Esophagus squamous epithelium (tissue), 5 donors: ENCODE data around the gene ARF4. TPM values are rescaled to one million over a fixed set of nuclear protein-coding genes. Genes with fewer than 3 reads are reported as not detected.

ENCODE experiments used
- DNase-seq: peaks from one replicate; lab custom pipeline; 2025; lab: John Stamatoyannopoulos, UW
- H3K27ac ChIP-seq, 4 donors: fragments of 200-600 bp; sonication (generic); one replicate each; pipeline ENCODE4 v1.5.1; 2016 to 2019; ENCODE audit warnings: mild to moderate bottlenecking in 1 of 4
- H3K27me3 ChIP-seq, 4 donors: fragments of 200-600 bp; sonication (generic); 1 replicate in 3 of 4; 2 replicates in 1 of 4; pipeline versions ENCODE4 v1.5.1 to v1.6.0; 2017 to 2021; ENCODE audit warnings: antibody characterized with exemption in 1 of 4
- H3K36me3 ChIP-seq, 3 donors: fragments of 200-600 bp; sonication (generic); one replicate each; pipeline ENCODE4 v1.5.1; 2016 to 2019
- H3K4me1 ChIP-seq, 3 donors: fragments of 200-600 bp; sonication (generic); one replicate each; pipeline ENCODE4 v1.5.1; 2017 to 2019
- H3K4me3 ChIP-seq, 4 donors: fragments of 200-600 bp; sonication (generic); 1 replicate in 3 of 4; 2 replicates in 1 of 4; pipeline ENCODE4 v1.5.1; 2016 to 2019; ENCODE audit warnings: mild to moderate bottlenecking in 2 of 4, moderate library complexity in 1 of 4
- H3K9me3 ChIP-seq, 3 donors: fragments of 200-600 bp; sonication (generic); one replicate each; pipeline ENCODE4 v1.5.1; 2016 to 2019
- POLR2A ChIP-seq, 4 donors: fragments of 450-650 bp; IDR thresholded peaks; one replicate each; pipeline ENCODE4 v1.6.1; 2017; ENCODE audit warnings: antibody characterized with exemption in 4 of 4, mild to moderate bottlenecking in 4 of 4, moderate library complexity in 3 of 4
- WGBS, 2 donors: methylation state at CpG; one replicate each; pipeline ENCODE4 v1.1.5; 2018; 5-methylcytosine and 5-hydroxymethylcytosine counted together
- intact Hi-C: fragments of 100-400 bp; cut with DNase I; formaldehyde crosslinking; loops from one replicate; pipeline ENCODE4 v1.15.0; 2022
- total RNA-seq, 4 donors: library from RNA; depleted of rRNA; stranded (reverse); fragments of >200 nt; gene quantifications; one replicate each; pipeline ENCODE4 v1.1.0, GENCODE V29; 2016
- TF ChIP-seq, protein P1 (sequence below), 6 experiments: fragments of 450-650 bp in 4 of 6; fragments of 200-600 bp in 2 of 6; sonication (generic) in 2 of 6; IDR thresholded peaks; one replicate each; pipeline ENCODE4 v1.5.1; 2016 to 2019; ENCODE audit warnings: antibody characterized with exemption in 6 of 6, mild to moderate bottlenecking in 4 of 6, moderate library complexity in 4 of 6
- donor health status: DM: yes; HTN: yes; CAD: no.

Gene ARF4
- total RNA-seq, 4 donors from 2014 or later: 65.1 to 113 (median 88.2) TPM

DNA sequence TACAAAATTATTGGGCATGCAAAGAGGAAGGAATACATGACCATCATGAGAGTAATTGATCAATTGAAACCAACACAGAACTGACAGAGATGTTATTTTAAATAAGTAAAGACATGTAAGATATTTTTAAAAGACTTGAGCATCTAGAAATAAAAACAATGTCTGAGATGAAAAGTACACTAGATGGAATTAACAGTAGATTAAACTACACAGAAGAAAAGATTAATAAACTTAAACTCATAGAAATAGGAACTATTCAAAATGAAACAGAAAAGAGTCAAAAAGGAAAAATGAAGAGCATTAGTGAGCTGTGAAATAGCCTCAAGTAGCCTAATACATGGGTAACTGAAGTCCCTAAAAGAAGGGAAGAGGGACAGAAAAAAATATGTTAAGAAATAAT lies 8.5 kb upstream of the ARF4 start:
- Histone ChIP-seq H3K4me1 (no peaks in the 10 kb centered on the region), H3K27ac (no peak overlapping the region), H3K9me3 (peaks cover 0 to 7% (median 0%) of the 10 kb centered on the region in 3 donors), H3K4me3 (no peak overlapping the region), H3K27me3 (no peaks in the 10 kb centered on the region), H3K36me3 (peaks cover 0 to 31% (median 0%) of the 10 kb centered on the region in 3 donors)
- no peak for DNase-seq
- intact Hi-C loops: no loop called here
- no peak for TF ChIP-seq POLR2A (IDR thresholded peaks at IDR 0.05)
- TF ChIP-seq, protein P1, sequence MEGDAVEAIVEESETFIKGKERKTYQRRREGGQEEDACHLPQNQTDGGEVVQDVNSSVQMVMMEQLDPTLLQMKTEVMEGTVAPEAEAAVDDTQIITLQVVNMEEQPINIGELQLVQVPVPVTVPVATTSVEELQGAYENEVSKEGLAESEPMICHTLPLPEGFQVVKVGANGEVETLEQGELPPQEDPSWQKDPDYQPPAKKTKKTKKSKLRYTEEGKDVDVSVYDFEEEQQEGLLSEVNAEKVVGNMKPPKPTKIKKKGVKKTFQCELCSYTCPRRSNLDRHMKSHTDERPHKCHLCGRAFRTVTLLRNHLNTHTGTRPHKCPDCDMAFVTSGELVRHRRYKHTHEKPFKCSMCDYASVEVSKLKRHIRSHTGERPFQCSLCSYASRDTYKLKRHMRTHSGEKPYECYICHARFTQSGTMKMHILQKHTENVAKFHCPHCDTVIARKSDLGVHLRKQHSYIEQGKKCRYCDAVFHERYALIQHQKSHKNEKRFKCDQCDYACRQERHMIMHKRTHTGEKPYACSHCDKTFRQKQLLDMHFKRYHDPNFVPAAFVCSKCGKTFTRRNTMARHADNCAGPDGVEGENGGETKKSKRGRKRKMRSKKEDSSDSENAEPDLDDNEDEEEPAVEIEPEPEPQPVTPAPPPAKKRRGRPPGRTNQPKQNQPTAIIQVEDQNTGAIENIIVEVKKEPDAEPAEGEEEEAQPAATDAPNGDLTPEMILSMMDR (IDR thresholded peaks at IDR 0.05): no peak

DNA sequence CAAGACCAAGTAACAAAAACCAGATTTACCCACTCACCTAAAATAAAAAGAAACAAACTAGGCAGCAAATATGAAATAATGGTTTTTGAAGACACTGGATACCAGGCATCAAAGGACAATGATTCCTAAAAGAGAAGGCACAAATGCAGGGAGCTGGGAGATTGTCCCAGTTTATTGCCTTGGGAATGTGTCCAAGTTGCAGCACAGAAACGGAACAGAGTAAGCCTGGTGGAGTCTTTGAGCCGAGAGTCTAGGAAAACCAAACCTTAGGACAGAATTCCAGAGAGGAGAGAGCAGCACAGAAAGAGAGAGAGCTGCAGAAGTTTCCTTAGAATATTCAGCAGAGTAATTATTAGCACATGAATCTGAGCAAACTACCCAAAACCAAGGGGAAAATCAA lies 7.8 kb upstream of the ARF4 start:
- DNase-seq: no peak
- 89 to 90% methylated on average over 2 of the region's 2 CpGs for WGBS, 2 donors
- peaks cover 0 to 7% (median 0%) of the 10 kb centered on the region in 3 donors for H3K9me3 ChIP-seq
- no peak overlapping the region for H3K27ac ChIP-seq
- no peak overlapping the region for H3K4me3 ChIP-seq
- no peaks in the 10 kb centered on the region for H3K27me3 ChIP-seq
- intact Hi-C loops: no loop called here
- TF ChIP-seq, protein P1 (IDR thresholded peaks at IDR 0.05): no peak
- TF ChIP-seq POLR2A (IDR thresholded peaks at IDR 0.05): no peak
- H3K4me1 ChIP-seq: no peaks in the 10 kb centered on the region
- H3K36me3 ChIP-seq: peaks cover 0 to 34% (median 0%) of the 10 kb centered on the region in 3 donors

DNA sequence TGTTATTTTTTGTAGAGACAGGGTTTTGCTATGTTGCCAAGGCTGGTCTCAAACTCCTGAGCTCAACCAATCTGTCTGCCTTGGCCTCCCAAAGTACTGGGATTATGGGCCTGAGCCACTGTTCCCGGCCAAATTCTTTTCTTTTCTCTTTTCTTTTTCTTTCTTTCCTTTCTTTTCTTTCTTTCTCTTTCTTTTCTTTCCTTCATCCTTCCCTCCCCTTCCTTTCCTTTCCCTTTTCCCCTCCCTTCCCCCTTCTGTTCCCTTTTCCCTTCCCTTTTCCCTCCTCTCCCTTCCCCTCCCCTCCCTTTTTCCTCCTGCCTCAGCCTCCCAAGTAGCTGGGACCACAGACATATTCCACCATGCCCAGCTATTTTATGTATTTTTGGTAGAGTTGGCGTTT lies 3.1 kb upstream of the ARF4 start:
- TF ChIP-seq POLR2A (IDR thresholded peaks at IDR 0.05): no peak
- TF ChIP-seq, protein P1 (IDR thresholded peaks at IDR 0.05): no peak
- DNase-seq: no peak
- Histone ChIP-seq H3K27me3 (no peaks in the 10 kb centered on the region), H3K4me1 (peaks cover 0 to 24% (median 13%) of the 10 kb centered on the region in 3 donors), H3K27ac (no peak overlapping the region), H3K36me3 (peaks cover 0 to 22% (median 0%) of the 10 kb centered on the region in 3 donors), H3K9me3 (no peaks in the 10 kb centered on the region), H3K4me3 (no peak overlapping the region)
- intact Hi-C loops: no loop called here
- 85 to 95% methylated on average over 2 of the region's 2 CpGs for WGBS, 2 donors

DNA sequence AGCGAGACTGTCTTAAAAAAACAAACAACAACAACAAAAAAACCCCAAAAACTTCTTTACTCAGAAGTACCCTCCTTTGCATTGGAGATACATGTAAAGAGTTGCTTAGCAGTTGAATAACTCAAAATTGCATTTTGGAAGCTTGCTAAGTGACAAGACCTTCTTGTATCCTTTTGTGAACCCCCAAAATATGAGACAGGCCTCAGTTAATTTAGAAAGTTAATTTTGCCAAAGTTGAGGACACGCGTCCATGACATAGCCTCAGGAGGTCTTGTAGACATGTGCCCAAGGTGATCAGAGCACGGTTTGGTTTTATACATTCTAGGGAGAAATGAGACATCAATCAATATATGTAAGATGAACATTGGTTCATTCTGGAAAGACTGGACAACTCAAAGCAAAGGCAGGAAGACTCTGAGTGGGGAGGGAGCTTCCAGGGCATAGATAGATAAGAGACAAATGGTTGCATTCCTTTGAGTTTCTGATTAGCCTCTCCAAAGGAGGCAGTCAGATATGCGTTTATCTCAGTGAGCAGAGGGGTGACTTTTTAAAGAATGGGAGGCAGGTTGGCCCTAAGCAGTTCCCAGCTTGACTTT lies 1.7 kb upstream of the ARF4 start:
- no peaks in the 10 kb centered on the region for H3K27me3 ChIP-seq
- TF ChIP-seq, protein P1 (IDR thresholded peaks at IDR 0.05): no peak
- TF ChIP-seq POLR2A (IDR thresholded peaks at IDR 0.05): no peak
- 52 to 59% methylated on average over 5 of the region's 5 CpGs for WGBS, 2 donors
- peaks cover 0 to 22% (median 0%) of the 10 kb centered on the region in 3 donors for H3K36me3 ChIP-seq
- no peak for DNase-seq
- peak overlapping the region; percentile 93 to 99 (median 96) for H3K27ac ChIP-seq
- H3K4me1 ChIP-seq: peaks cover 3 to 38% (median 26%) of the 10 kb centered on the region in 3 donors
- H3K4me3 ChIP-seq: peak overlapping the region; percentile 37 to 92 (median 81)
- H3K9me3 ChIP-seq: no peaks in the 10 kb centered on the region
- intact Hi-C loops: loop anchor here (5.0 kb wide), 1 partner anchor 158 kb away; the partner anchor contains the start of gene SLMAP

DNA sequence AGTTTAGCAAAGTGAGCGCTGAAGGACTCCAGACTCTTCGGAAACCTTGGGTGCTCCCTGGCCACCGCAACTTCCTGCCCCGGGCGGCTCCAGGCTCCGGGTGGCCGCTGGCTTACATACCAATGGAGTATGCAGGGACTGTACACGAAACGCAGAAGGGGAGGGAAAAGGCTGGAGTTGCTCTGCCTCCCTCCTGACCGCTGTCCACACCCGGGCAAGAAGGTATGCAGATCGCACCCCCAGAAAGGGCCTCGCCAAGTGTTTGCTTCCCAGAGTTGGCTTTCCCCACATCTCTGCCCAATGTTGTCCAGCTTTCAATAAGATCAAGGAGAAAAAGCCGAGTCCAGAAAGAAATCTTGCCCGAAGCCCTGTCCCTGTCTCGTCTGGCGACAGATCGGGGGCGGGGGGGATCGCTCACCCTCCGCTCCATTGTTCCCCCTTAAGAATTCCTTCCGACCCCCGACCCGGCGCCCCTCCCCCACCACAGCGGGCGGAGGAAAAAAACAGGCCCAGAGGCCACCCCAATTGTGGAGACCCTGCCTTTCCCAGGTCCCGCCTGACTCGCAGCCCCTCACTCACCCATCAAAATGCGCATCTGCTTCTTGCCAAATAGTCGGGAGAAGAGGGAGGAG lies 533 bp downstream of the ARF4 start:
- intact Hi-C loops: loop anchor here (5.0 kb wide), 1 partner anchor 161 kb away; the partner anchor contains the start of gene SLMAP
- WGBS, 2 donors: 0 to 1% methylated on average over 19 to 28 of the region's 31 CpGs
- TF ChIP-seq, protein P1 (IDR thresholded peaks at IDR 0.05): no peak
- peak in 2 of 4 donors; percentile 19 to 32 for TF ChIP-seq POLR2A (IDR thresholded peaks at IDR 0.05)

More for the DNA sequence above, 533 bp downstream of the ARF4 start:
- no peaks in the 10 kb centered on the region for H3K9me3 ChIP-seq
- peak overlapping the region; percentile 94 to 99 (median 98) for H3K27ac ChIP-seq
- H3K36me3 ChIP-seq: peaks cover 0 to 16% (median 0%) of the 10 kb centered on the region in 3 donors
- H3K27me3 ChIP-seq: no peaks in the 10 kb centered on the region
- peak; percentile 13 for DNase-seq
- peaks cover 3 to 58% (median 40%) of the 10 kb centered on the region in 3 donors for H3K4me1 ChIP-seq
- peak overlapping the region; percentile 72 to 92 (median 81) for H3K4me3 ChIP-seq
